Hepatocyte (in vitro differentiated cells): ENCODE results near the gene ZSCAN30. TPM values are rescaled to one million over a fixed set of nuclear protein-coding genes. Genes with fewer than 3 reads are reported as not detected.

Experiments used
- DNase-seq: peaks from one replicate; pipeline ENCODE4 v3.0.0-alpha.2; 2016; ENCODE audit warnings: low spot score
- H2AFZ ChIP-seq: fragments of 200-600 bp; sonication (generic); 2 replicates; pipeline ENCODE4 v1.6.0; 2016; ENCODE audit warnings: antibody characterized with exemption, mild to moderate bottlenecking
- H3K27ac ChIP-seq: fragments of 200-600 bp; sonication (generic); 2 replicates; pipeline ENCODE4 v1.5.1; 2016; ENCODE audit warnings: mild to moderate bottlenecking
- H3K27me3 ChIP-seq: fragments of 200-600 bp; sonication (generic); 2 replicates; pipeline ENCODE4 v1.6.1; 2016
- H3K36me3 ChIP-seq: fragments of 200-600 bp; sonication (generic); replicated peaks from 2 replicates; pipeline ENCODE4 v1.5.1; 2016; ENCODE audit warnings: low read depth; ENCODE audit not compliant: insufficient read depth
- H3K4me1 ChIP-seq: fragments of 200-600 bp; sonication (generic); 2 replicates; pipeline ENCODE4 v1.5.1; 2016; ENCODE audit warnings: mild to moderate bottlenecking, moderate library complexity; ENCODE audit not compliant: insufficient read depth
- H3K4me2 ChIP-seq: fragments of 200-600 bp; sonication (generic); 2 replicates; pipeline ENCODE4 v1.6.0; 2016
- H3K4me3 ChIP-seq: fragments of 200-600 bp; sonication (generic); 2 replicates; pipeline ENCODE4 v1.5.1; 2016; ENCODE audit warnings: mild to moderate bottlenecking
- H3K79me2 ChIP-seq: fragments of 200-600 bp; sonication (generic); 2 replicates; pipeline ENCODE4 v1.6.0; 2017; ENCODE audit warnings: mild to moderate bottlenecking
- H3K9me2 ChIP-seq: fragments of 200-600 bp; sonication (generic); replicated peaks from 2 replicates; pipeline ENCODE4 v1.6.0; 2017; ENCODE audit warnings: mild to moderate bottlenecking; ENCODE audit not compliant: insufficient read depth
- H3K9me3 ChIP-seq: fragments of 200-600 bp; sonication (generic); 2 replicates; pipeline ENCODE4 v1.5.1; 2016; ENCODE audit warnings: low read depth, mild to moderate bottlenecking
- H4K20me1 ChIP-seq: fragments of 200-600 bp; sonication (generic); 2 replicates; pipeline ENCODE4 v1.6.0; 2016; ENCODE audit warnings: mild to moderate bottlenecking; ENCODE audit not compliant: insufficient read depth, poor library complexity, severe bottlenecking
- EZH2 ChIP-seq: fragments of 200-600 bp; sonication (generic); IDR thresholded peaks from 2 replicates; pipeline ENCODE4 v1.6.1; 2016; ENCODE audit warnings: antibody characterized with exemption, mild to moderate bottlenecking, borderline replicate concordance
- EZH2phosphoT487 ChIP-seq: fragments of 200-600 bp; sonication (generic); IDR thresholded peaks from one replicate; pipeline ENCODE4 v1.6.1; 2018; ENCODE audit warnings: antibody characterized with exemption, mild to moderate bottlenecking, low read depth, moderate library complexity; ENCODE audit not compliant: unreplicated experiment, severe bottlenecking
- WGBS: methylation state at CpG from one replicate; pipeline ENCODE4 v1.1.6; 2016; ENCODE audit warnings: low lambda C conversion rate; ENCODE audit errors: missing lambda C conversion rate; 5-methylcytosine and 5-hydroxymethylcytosine counted together
- polyA plus RNA-seq: library from polyadenylated mRNA; unstranded; fragments of >200 nt; fragmentation: Nextera tagmentation; extraction: Ambion mirVana; gene quantifications from 2 replicates; pipeline ENCODE4 v1.2.1, GENCODE V29; 2016
- total RNA-seq: library from RNA; depleted of rRNA; stranded (reverse); fragments of >200 nt; gene quantifications from 2 replicates; pipeline ENCODE4 v1.2.3, GENCODE V29; 2014
- TF ChIP-seq, protein P1 (sequence below): fragments of 200-600 bp; sonication (generic); IDR thresholded peaks from 2 replicates; pipeline ENCODE4 v1.5.1; 2016; ENCODE audit warnings: antibody characterized with exemption, mild to moderate bottlenecking; ENCODE audit not compliant: poor library complexity

The ZSCAN30 gene
- total and polyA plus RNA-seq, 2 experiments from 2014 or later: 8.7 to 10.6 TPM

DNA sequence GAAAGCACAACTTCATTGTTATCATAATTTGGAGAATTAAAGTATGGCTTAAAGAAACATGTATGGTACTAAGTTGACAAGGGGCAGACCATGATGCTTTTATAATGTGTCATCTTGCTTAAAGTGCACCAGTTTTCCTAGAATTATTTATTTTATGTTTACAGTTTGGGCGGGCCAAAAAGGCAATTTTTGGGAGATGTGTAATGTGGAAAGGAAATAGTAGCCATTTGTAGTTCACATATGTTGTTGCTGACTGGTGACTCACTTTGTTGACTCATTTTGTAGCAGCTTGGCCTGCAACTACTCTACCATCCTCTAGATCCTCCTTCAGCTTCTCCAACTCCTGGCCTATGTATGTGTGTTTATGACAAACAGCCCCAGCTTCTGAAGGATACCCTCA, 7.7 kb downstream of the ZSCAN30 start:
- no peak overlapping the region for H3K4me2 ChIP-seq
- 85% methylated on average over 1 of the region's 1 CpG for WGBS
- no peaks in the 10 kb centered on the region for H3K9me2 ChIP-seq
- H3K36me3 ChIP-seq: no peaks in the 10 kb centered on the region
- TF ChIP-seq EZH2phosphoT487 (no peak), EZH2 (no peak)
- TF ChIP-seq, protein P1, sequence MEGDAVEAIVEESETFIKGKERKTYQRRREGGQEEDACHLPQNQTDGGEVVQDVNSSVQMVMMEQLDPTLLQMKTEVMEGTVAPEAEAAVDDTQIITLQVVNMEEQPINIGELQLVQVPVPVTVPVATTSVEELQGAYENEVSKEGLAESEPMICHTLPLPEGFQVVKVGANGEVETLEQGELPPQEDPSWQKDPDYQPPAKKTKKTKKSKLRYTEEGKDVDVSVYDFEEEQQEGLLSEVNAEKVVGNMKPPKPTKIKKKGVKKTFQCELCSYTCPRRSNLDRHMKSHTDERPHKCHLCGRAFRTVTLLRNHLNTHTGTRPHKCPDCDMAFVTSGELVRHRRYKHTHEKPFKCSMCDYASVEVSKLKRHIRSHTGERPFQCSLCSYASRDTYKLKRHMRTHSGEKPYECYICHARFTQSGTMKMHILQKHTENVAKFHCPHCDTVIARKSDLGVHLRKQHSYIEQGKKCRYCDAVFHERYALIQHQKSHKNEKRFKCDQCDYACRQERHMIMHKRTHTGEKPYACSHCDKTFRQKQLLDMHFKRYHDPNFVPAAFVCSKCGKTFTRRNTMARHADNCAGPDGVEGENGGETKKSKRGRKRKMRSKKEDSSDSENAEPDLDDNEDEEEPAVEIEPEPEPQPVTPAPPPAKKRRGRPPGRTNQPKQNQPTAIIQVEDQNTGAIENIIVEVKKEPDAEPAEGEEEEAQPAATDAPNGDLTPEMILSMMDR: no peak
- no peak overlapping the region for H2AFZ ChIP-seq
- no peaks in the 10 kb centered on the region for H3K27me3 ChIP-seq
- no peak for DNase-seq
- H3K27ac ChIP-seq: no peak overlapping the region
- no peak overlapping the region for H3K4me3 ChIP-seq
- no peaks in the 10 kb centered on the region for H3K4me1 ChIP-seq
- H3K9me3 ChIP-seq: peaks cover 10% of the 10 kb centered on the region
- H3K79me2 ChIP-seq: peaks cover 26% of the 10 kb centered on the region
- H4K20me1 ChIP-seq: no peaks in the 10 kb centered on the region

DNA sequence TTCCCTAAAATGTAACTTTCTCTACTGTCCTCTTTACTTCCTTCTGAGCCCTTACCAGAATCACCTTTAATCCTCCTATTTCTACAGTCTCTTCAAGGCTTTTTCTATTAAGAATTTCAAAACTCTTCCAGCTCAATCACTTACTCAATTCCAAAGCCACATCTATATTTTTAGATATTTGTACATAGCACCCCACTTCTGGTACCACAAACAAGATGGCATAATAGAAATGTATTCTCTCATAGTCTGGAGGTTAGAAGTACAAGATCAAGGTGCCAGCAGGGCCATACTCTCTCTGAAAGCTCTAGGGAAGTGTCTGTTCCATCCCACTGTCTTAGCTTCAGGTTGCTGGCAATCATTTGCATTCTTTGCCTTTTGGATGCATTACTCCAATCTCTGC, 11.1 kb downstream of the ZSCAN30 start:
- Histone ChIP-seq H3K4me2 (no peak overlapping the region), H3K9me3 (no peaks in the 10 kb centered on the region), H3K9me2 (no peaks in the 10 kb centered on the region), H3K27ac (no peak overlapping the region), H4K20me1 (no peaks in the 10 kb centered on the region), H3K4me1 (no peaks in the 10 kb centered on the region), H3K4me3 (no peak overlapping the region), H2AFZ (no peak overlapping the region), H3K36me3 (no peaks in the 10 kb centered on the region), H3K27me3 (no peaks in the 10 kb centered on the region), H3K79me2 (no peaks in the 10 kb centered on the region)
- TF ChIP-seq EZH2 (no peak), EZH2phosphoT487 (no peak)
- TF ChIP-seq, protein P1: no peak
- no peak for DNase-seq

DNA sequence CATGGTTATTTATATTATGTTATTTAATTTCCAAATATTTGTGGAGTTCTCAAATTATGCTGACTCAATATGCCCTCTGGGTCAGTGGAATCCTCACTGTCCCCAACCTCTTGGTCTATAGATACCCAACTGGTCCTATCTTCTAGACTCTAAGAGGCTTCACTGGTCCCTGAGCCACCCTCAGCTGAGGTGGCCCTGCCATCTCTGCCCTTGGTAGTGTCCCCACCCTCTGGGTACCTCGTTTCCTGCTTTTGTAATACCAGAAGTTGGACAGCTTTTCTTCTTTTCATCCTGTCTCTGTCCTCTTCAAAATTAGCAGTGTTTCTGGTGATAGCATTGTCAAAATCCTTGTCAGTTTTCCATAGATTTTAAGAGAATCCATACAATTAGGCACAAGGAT, 11.9 kb downstream of the ZSCAN30 start:
- TF ChIP-seq, protein P1: no peak
- TF ChIP-seq EZH2 (no peak), EZH2phosphoT487 (no peak)
- Histone ChIP-seq H3K9me2 (no peaks in the 10 kb centered on the region), H3K27ac (no peak overlapping the region), H3K27me3 (no peaks in the 10 kb centered on the region), H4K20me1 (no peaks in the 10 kb centered on the region), H3K79me2 (no peaks in the 10 kb centered on the region), H3K4me1 (no peaks in the 10 kb centered on the region), H2AFZ (no peak overlapping the region), H3K9me3 (no peaks in the 10 kb centered on the region), H3K4me2 (no peak overlapping the region), H3K36me3 (no peaks in the 10 kb centered on the region), H3K4me3 (no peak overlapping the region)
- 86% methylated on average over 1 of the region's 1 CpG for whole genome bisulfite sequencing
- no peak for DNase-seq

- H3K27ac ChIP-seq: no peak overlapping the region
Measured at GRCh38 chr18:35277633-35278032, 12.4 kb downstream of the ZSCAN30 start.

More at GRCh38 chr18:35277633-35278032, 12.4 kb downstream of the ZSCAN30 start:
- Histone ChIP-seq H3K4me1 (no peaks in the 10 kb centered on the region), H3K4me3 (no peak overlapping the region), H3K79me2 (no peaks in the 10 kb centered on the region), H3K27me3 (no peaks in the 10 kb centered on the region), H3K4me2 (no peak overlapping the region), H3K9me3 (no peaks in the 10 kb centered on the region), H4K20me1 (no peaks in the 10 kb centered on the region), H3K36me3 (no peaks in the 10 kb centered on the region), H2AFZ (no peak overlapping the region), H3K9me2 (no peaks in the 10 kb centered on the region)
- no peak for DNase-seq
- no peak for TF ChIP-seq EZH2
- TF ChIP-seq EZH2phosphoT487: no peak
- TF ChIP-seq, protein P1: no peak
